Keratinocyte (primary cell): Measurements from ENCODE around the gene RBM39. TPM values are rescaled to one million over a fixed set of nuclear protein-coding genes. Genes with fewer than 3 reads are reported as not detected.
"Not testable (repeated sequence)": the region's sequence is repeated elsewhere in the genome, so short reads cannot be mapped to it uniquely, and the experiment has no call there.

Experiments used
- DNase-seq: peaks from one replicate; pipeline ENCODE4 v3.0.0-alpha.2; 2011; ENCODE audit warnings: low read depth, missing footprints, low spot score
- FAIRE-seq: peaks from 2 replicates; lab custom pipeline; 2011; peaks lifted over from hg19 to GRCh38; lab: Jason Lieb, UNC
- H2AFZ ChIP-seq: 2 replicates; pipeline ENCODE4 v1.6.0; 2012; ENCODE audit warnings: low read length, control low read depth, inconsistent platforms; ENCODE audit not compliant: control insufficient read depth
- H3K27ac ChIP-seq: 2 replicates; pipeline ENCODE4 v1.5.1; 2011; ENCODE audit warnings: low read length; ENCODE audit not compliant: control insufficient read depth, insufficient read depth
- H3K27me3 ChIP-seq: 3 replicates; pipeline ENCODE4 v1.6.0; 2011; ENCODE audit warnings: low read length; ENCODE audit not compliant: control insufficient read depth, insufficient read depth; ENCODE audit errors: extremely low read depth
- H3K36me3 ChIP-seq, 2 experiments: 2 replicates in 1 of 2; 3 replicates in 1 of 2; pipeline ENCODE4 v1.5.1; 2011; ENCODE audit warnings: low read length in 2 of 2, mild to moderate bottlenecking in 1 of 2; ENCODE audit not compliant: control insufficient read depth in 2 of 2, insufficient read depth in 2 of 2; ENCODE audit errors: extremely low read depth in 1 of 2
- H3K4me1 ChIP-seq: 3 replicates; pipeline ENCODE4 v1.5.1; 2011; ENCODE audit warnings: low read length; ENCODE audit not compliant: control insufficient read depth, insufficient read depth; ENCODE audit errors: extremely low read depth
- H3K4me2 ChIP-seq: 3 replicates; pipeline ENCODE4 v1.6.0; 2011; ENCODE audit warnings: low read depth, low read length; ENCODE audit not compliant: control insufficient read depth, insufficient read depth; ENCODE audit errors: extremely low read depth
- H3K4me3 ChIP-seq, 3 experiments: fragments of 200-600 bp in 1 of 3; sonication (generic) in 1 of 3; 2 replicates in 2 of 3; 3 replicates in 1 of 3; pipeline ENCODE4 v1.5.1; 2011 to 2016; ENCODE audit warnings: low read length in 3 of 3, mild to moderate bottlenecking in 3 of 3, control low read depth in 2 of 3, inconsistent platforms in 1 of 3, low read depth in 1 of 3, mixed read lengths in 1 of 3, mixed run types in 1 of 3, moderate library complexity in 1 of 3; ENCODE audit not compliant: control insufficient read depth in 2 of 3, insufficient read depth in 2 of 3; ENCODE audit errors: extremely low read depth in 1 of 3
- H3K79me2 ChIP-seq: 2 replicates; pipeline ENCODE4 v1.6.0; 2012; ENCODE audit warnings: low read length; ENCODE audit not compliant: control insufficient read depth, insufficient read depth
- H3K9ac ChIP-seq: 3 replicates; pipeline ENCODE4 v1.6.0; 2011; ENCODE audit warnings: low read length; ENCODE audit not compliant: control insufficient read depth, insufficient read depth; ENCODE audit errors: extremely low read depth
- H3K9me1 ChIP-seq: 3 replicates; pipeline ENCODE4 v1.6.0; 2011; ENCODE audit warnings: low read length; ENCODE audit not compliant: control insufficient read depth, insufficient read depth; ENCODE audit errors: extremely low read depth
- H3K9me3 ChIP-seq: 2 replicates; pipeline ENCODE4 v1.5.1; 2012; ENCODE audit warnings: low read depth, low read length; ENCODE audit not compliant: control insufficient read depth
- H4K20me1 ChIP-seq: 3 replicates; pipeline ENCODE4 v1.6.0; 2011; ENCODE audit warnings: low read length; ENCODE audit not compliant: control insufficient read depth, insufficient read depth; ENCODE audit errors: extremely low read depth
- EZH2 ChIP-seq: IDR thresholded peaks from one replicate; pipeline ENCODE4 v1.6.1; 2012; ENCODE audit warnings: inconsistent platforms, mild to moderate bottlenecking, low read length, moderate library complexity
- dilution Hi-C: fragments of 300-500 bp; cut with MboI; formaldehyde crosslinking; loops from one replicate; pipeline ENCODE4 v1.7.0; 2020; ENCODE audit warnings: low sequenced_read_pairs; ENCODE audit not compliant: extremely low pct_ligation_motif_present
- polyA plus RNA-seq, 5 experiments: library from polyadenylated mRNA; depleted of rRNA in 3 of 5; stranded (reverse) in 3 of 5; stranded (forward) in 1 of 5; unstranded in 1 of 5; fragments of >200 nt; gene quantifications; 1 replicate in 1 of 5; 2 replicates in 3 of 5; 3 replicates in 1 of 5; pipeline versions ENCODE4 v1.2.1 to v1.2.3, GENCODE V29; 2011 to 2012; ENCODE audit warnings: missing spikeins in 2 of 5, low read depth in 1 of 5, low replicate concordance in 1 of 5
- TF ChIP-seq, protein P1 (sequence below), 3 experiments: IDR thresholded peaks in 1 of 3; conservative IDR thresholded peaks in 1 of 3; optimal IDR thresholded peaks in 1 of 3; 2 replicates in 2 of 3; 3 replicates in 1 of 3; pipeline versions ENCODE3 to v1.5.1; 2011; ENCODE audit warnings: low read length in 3 of 3, mild to moderate bottlenecking in 3 of 3, moderate library complexity in 2 of 3, control low read depth in 1 of 3, inconsistent platforms in 1 of 3; ENCODE audit not compliant: insufficient read depth in 2 of 3; ENCODE audit errors: extremely low read depth in 1 of 3

The RBM39 gene
- polyA plus RNA-seq, 1 donor (not counting 4 experiments of a cell fraction or from before 2014, with no cell fraction given): 146 TPM

GRCh38 chr20:35791097-35791496, 49.0 kb upstream of the RBM39 start:
- H3K27me3 ChIP-seq: no peaks in the 10 kb centered on the region
- H3K4me2 ChIP-seq: no peak overlapping the region
- DNase-seq (no peak), FAIRE-seq (no peak)
- TF ChIP-seq EZH2: no peak
- TF ChIP-seq, protein P1, sequence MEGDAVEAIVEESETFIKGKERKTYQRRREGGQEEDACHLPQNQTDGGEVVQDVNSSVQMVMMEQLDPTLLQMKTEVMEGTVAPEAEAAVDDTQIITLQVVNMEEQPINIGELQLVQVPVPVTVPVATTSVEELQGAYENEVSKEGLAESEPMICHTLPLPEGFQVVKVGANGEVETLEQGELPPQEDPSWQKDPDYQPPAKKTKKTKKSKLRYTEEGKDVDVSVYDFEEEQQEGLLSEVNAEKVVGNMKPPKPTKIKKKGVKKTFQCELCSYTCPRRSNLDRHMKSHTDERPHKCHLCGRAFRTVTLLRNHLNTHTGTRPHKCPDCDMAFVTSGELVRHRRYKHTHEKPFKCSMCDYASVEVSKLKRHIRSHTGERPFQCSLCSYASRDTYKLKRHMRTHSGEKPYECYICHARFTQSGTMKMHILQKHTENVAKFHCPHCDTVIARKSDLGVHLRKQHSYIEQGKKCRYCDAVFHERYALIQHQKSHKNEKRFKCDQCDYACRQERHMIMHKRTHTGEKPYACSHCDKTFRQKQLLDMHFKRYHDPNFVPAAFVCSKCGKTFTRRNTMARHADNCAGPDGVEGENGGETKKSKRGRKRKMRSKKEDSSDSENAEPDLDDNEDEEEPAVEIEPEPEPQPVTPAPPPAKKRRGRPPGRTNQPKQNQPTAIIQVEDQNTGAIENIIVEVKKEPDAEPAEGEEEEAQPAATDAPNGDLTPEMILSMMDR (optimal IDR thresholded peaks at IDR 0.05 in 1 of 3, IDR thresholded peaks at IDR 0.05 in 1 of 3, conservative IDR thresholded peaks at IDR 0.05 in 1 of 3; ENCODE audit: extremely low read depth in 1 of 3, insufficient read depth in 2 of 3, low read length in 3 of 3): no peak
- H3K79me2 ChIP-seq: peaks cover 27% of the 10 kb centered on the region
- H3K9me1 ChIP-seq: peaks cover 3% of the 10 kb centered on the region
- no peaks in the 10 kb centered on the region for H3K9me3 ChIP-seq
- no peak overlapping the region for H3K9ac ChIP-seq
- peaks cover 4 to 13% of the 10 kb centered on the region in 2 experiments for H3K36me3 ChIP-seq
- peaks cover 6% of the 10 kb centered on the region for H3K4me1 ChIP-seq
- H2AFZ ChIP-seq: no peak overlapping the region
- dilution Hi-C loops: no loop called here
- no peak overlapping the region for H3K27ac ChIP-seq
- H4K20me1 ChIP-seq: no peaks in the 10 kb centered on the region
- H3K4me3 ChIP-seq: no peak overlapping the region

GRCh38 chr20:35788796-35789195, 46.7 kb upstream of the RBM39 start:
- H3K36me3 ChIP-seq: peaks cover 4 to 16% of the 10 kb centered on the region in 2 experiments
- no peak for DNase-seq
- TF ChIP-seq, protein P1 (optimal IDR thresholded peaks at IDR 0.05 in 1 of 3, IDR thresholded peaks at IDR 0.05 in 1 of 3, conservative IDR thresholded peaks at IDR 0.05 in 1 of 3; ENCODE audit: extremely low read depth in 1 of 3, insufficient read depth in 2 of 3, low read length in 3 of 3): no peak
- no peak for TF ChIP-seq EZH2
- peaks cover 6% of the 10 kb centered on the region for H3K4me1 ChIP-seq
- no peak overlapping the region for H2AFZ ChIP-seq
- H3K9me1 ChIP-seq: peaks cover 3% of the 10 kb centered on the region
- H3K9me3 ChIP-seq: no peaks in the 10 kb centered on the region
- no peaks in the 10 kb centered on the region for H3K27me3 ChIP-seq
- no peak overlapping the region for H3K4me3 ChIP-seq
- no peaks in the 10 kb centered on the region for H4K20me1 ChIP-seq
- no peak overlapping the region for H3K9ac ChIP-seq
- H3K4me2 ChIP-seq: no peak overlapping the region
- no peak overlapping the region for H3K27ac ChIP-seq
- FAIRE-seq: no peak
- dilution Hi-C loops: no loop called here
- peaks cover 25% of the 10 kb centered on the region for H3K79me2 ChIP-seq

- H3K27ac ChIP-seq, H3K27me3 ChIP-seq, H3K4me3 ChIP-seq, H3K9me3 ChIP-seq, H4K20me1 ChIP-seq, dilution Hi-C loops, DNase-seq, H3K4me2 ChIP-seq, H3K9me1 ChIP-seq, H3K9ac ChIP-seq, H3K4me1 ChIP-seq, H2AFZ ChIP-seq, FAIRE-seq: not testable (repeated sequence)
- H3K36me3 ChIP-seq: peaks cover 6 to 16% of the 10 kb centered on the region in 2 experiments
- peaks cover 34% of the 10 kb centered on the region for H3K79me2 ChIP-seq
These were observed 43.5 kb upstream of the RBM39 start for GRCh38 chr20:35785541-35785940.

- H3K27me3 ChIP-seq, H3K4me3 ChIP-seq, H3K27ac ChIP-seq, H3K9me3 ChIP-seq, H3K4me1 ChIP-seq, H3K9me1 ChIP-seq, FAIRE-seq, DNase-seq, H3K4me2 ChIP-seq, H4K20me1 ChIP-seq, dilution Hi-C loops, H2AFZ ChIP-seq, H3K9ac ChIP-seq: not testable (repeated sequence)
- Histone ChIP-seq H3K79me2 (peaks cover 38% of the 10 kb centered on the region), H3K36me3 (peaks cover 4 to 12% of the 10 kb centered on the region in 2 experiments)
These were observed 41.8 kb upstream of the RBM39 start for GRCh38 chr20:35783811-35784210.
